GM13976 (cell line): ENCODE measurements around the gene RPS5.

Source experiments
- DNase-seq: peaks from one replicate; pipeline ENCODE4 v3.0.0; 2012; ENCODE audit warnings: low spot score
- CTCF ChIP-seq: IDR thresholded peaks from 2 replicates; pipeline ENCODE4 v1.5.1; 2012; ENCODE audit warnings: borderline replicate concordance, mild to moderate bottlenecking; ENCODE audit not compliant: insufficient read depth; ENCODE audit errors: extremely low read depth, missing control alignments, control extremely low read depth
- in situ Hi-C: fragments of 300-500 bp; cut with MboI; formaldehyde crosslinking; loops from one replicate; pipeline ENCODE4 v1.12.0; 2022; ENCODE audit warnings: low sequenced_read_pairs, mixed read lengths, inconsistent platforms; ENCODE audit not compliant: unreplicated experiment

Gene RPS5

DNA sequence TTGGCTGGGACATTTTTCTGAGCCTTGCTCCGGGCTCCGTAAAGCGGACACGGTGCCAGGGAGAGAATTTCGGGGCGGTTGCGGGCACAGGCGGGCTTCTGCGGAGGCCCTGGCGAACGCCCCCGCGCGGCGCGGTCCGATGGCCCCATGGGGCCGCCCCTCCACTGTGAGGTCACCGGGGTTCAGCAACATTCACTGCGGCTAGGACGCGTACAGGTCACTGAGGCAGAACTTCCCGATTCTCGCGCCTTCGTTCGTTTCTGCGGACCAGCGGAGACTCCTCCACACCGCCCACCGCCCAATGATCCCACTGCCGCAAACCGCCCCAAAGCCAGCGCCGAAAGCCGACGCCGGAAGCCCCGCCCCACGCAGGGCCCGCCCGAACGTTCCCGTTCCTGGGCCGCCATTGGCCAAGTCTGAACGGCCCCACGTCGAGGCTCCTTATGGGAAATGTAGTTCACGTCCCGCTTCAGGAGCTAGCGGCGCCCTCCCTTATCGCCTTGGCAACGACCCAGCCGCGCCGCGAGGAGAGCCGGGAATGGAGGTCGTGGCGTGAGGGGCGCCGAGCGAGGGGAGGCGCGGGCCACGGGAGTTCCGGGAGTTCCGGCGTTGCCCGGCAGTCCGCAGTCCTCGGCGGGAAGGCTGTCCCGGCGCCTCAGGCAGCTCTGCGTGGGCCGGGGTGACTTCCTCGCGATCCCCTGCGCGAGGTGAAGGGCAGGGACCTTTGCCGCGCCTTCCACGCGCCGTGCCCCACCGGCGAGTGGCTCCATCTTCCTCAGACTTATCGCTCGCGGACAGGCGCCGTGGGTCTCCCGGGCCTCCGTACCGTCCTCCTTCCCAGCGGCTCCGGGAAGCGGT lies 21.3 kb downstream of the RPS5 start, which contains the start of gene ZNF584:
ZNF584 (plus strand) TSS at position 498 of the 858 bp plus-strand sequence. CDS start 499 bp downstream, outside the sequence.
- in situ Hi-C loops, result no loop called here
- no peak for TF ChIP-seq CTCF
- DNase-seq, result peak; percentile 97

DNA sequence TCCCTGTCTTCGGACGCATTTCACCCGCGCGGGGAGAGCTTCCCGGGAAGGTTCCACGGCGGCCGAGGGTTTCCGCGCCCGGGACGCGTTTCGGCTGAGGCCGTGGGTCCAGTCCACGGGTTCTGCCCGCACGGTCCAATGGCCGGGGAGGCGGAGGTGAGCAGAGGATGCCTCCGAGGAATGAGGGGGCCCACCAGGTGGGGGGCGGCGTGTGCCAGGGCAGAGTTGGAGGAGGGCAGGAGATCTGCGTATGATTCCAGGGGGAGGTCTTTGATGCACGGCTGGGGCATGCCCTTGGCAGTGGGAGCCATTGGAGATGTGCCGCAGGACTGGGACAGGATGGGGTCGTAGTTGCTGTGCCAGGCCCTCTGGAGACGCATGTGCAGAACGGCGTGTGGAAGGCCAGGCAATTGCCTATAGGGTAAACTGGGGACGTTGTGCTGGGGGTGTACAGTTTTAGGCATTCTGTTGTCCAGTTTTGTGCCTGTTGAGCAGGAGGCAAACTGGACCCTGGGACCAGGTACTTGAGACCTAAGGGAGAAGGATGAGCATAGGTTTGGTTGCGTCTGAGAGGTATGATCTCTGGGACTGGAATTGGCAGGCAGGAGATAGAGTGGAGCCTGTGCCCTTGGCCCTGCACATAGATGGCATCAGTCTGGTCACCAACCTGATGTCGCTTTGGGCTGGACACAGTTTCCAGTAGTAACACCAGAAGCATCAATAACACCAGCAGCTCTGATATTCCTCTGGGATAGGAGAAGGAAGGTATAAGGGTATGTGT lies 22.1 kb downstream of the RPS5 start:
- no peak for DNase-seq
- in situ Hi-C loops, result no loop called here
- no peak for TF ChIP-seq CTCF

DNA sequence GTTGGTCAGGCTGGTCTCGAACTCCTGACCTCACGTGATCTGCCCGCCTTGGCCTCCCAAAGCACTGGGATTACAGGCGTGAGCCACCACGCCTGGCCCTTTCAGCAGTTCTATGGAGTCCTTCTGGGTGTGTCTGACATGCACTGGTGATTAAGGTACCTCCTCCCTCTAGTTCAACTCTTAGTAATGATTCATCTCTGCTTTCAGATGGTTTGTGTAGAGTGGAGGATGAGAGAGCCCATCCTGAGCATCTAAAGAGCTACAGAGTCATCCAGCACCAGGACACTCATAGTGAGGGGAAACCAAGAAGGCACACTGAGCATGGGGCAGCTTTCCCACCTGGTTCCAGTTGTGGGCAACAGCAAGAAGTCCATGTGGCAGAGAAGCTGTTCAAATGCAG lies 29.5 kb downstream of the RPS5 start:
- no peak for DNase-seq
- in situ Hi-C loops, result no loop called here
- TF ChIP-seq CTCF, result no peak

GRCh38 chr19:58417071-58417470 lies 30.0 kb downstream of the RPS5 start:
- in situ Hi-C loops, result no loop called here
- DNase-seq, result no peak
- no peak for TF ChIP-seq CTCF

- DNase-seq, result no peak
- in situ Hi-C loops, result no loop called here
- TF ChIP-seq CTCF, result no peak
Measured at GRCh38 chr19:58428617-58429016, 41.5 kb downstream of the RPS5 start.

GRCh38 chr19:58429745-58430144 lies 42.7 kb downstream of the RPS5 start:
- in situ Hi-C loops, result no loop called here
- TF ChIP-seq CTCF, result no peak
- DNase-seq, result no peak
